Endothelial cell (in vitro differentiated cells): Measurements from ENCODE around the gene TRPV2. TPM values are rescaled to one million over a fixed set of nuclear protein-coding genes. Genes with fewer than 3 reads are reported as not detected.
"Not testable (repeated sequence)": the region's sequence is repeated elsewhere in the genome, so short reads cannot be mapped to it uniquely, and the experiment has no call there.

Experiments used
- DNase-seq: peaks from one replicate; pipeline ENCODE4 v3.0.0; 2021; ENCODE audit warnings: low spot score
- H3K27ac Mint-ChIP-seq: one replicate; pipeline ENCODE4 v1.8.0; 2021; ENCODE audit warnings: mixed read lengths, inconsistent platforms; ENCODE audit not compliant: unreplicated experiment
- H3K27me3 Mint-ChIP-seq: one replicate; pipeline ENCODE4 v1.8.0; 2021; ENCODE audit warnings: mild to moderate bottlenecking, moderate library complexity, mixed read lengths, inconsistent platforms; ENCODE audit not compliant: unreplicated experiment
- H3K36me3 Mint-ChIP-seq: one replicate; pipeline ENCODE4 v1.8.0; 2021; ENCODE audit warnings: mild to moderate bottlenecking, low read depth, mixed read lengths, inconsistent platforms; ENCODE audit not compliant: unreplicated experiment
- H3K4me1 Mint-ChIP-seq: one replicate; pipeline ENCODE4 v1.8.0; 2021; ENCODE audit warnings: mild to moderate bottlenecking, mixed read lengths, inconsistent platforms; ENCODE audit not compliant: unreplicated experiment
- H3K4me3 Mint-ChIP-seq: one replicate; pipeline ENCODE4 v1.8.0; 2021; ENCODE audit warnings: mild to moderate bottlenecking, mixed read lengths, inconsistent platforms; ENCODE audit not compliant: unreplicated experiment
- H3K9me3 Mint-ChIP-seq: one replicate; pipeline ENCODE4 v1.8.0; 2021; ENCODE audit warnings: mixed read lengths, inconsistent platforms; ENCODE audit not compliant: unreplicated experiment
- CTCF ChIP-seq: fragments of 200-600 bp; sonication (generic); IDR thresholded peaks from one replicate; pipeline ENCODE4 v1.5.0; 2021; ENCODE audit warnings: antibody characterized with exemption; ENCODE audit not compliant: unreplicated experiment
- total RNA-seq: library from RNA; stranded (reverse); fragmentation: NEBNext Ultra II Directional; extraction: Animal tissue kit (Norgen Biotek cat#: 25700); gene quantifications from one replicate; pipeline ENCODE4 v1.2.1, GENCODE V29; 2021; ENCODE audit not compliant: unreplicated experiment

The TRPV2 gene
- total RNA-seq, 1 donor from 2014 or later: 4.8 TPM

GRCh38 chr17:16383772-16384287 lies 31.5 kb upstream of the TRPV2 start:
- TF ChIP-seq CTCF: no peak
- Mint-ChIP-seq H3K27me3 (peaks cover 20% of the 10 kb centered on the region), H3K27ac (no peak overlapping the region), H3K36me3 (peaks cover 26% of the 10 kb centered on the region), H3K4me3 (peak overlapping the region; percentile 64), H3K9me3 (no peaks in the 10 kb centered on the region), H3K4me1 (peaks cover 37% of the 10 kb centered on the region)
- no peak for DNase-seq

- TF ChIP-seq CTCF: no peak
- H3K27me3 Mint-ChIP-seq: peaks cover 20% of the 10 kb centered on the region
- peak overlapping the region; percentile 60 for H3K4me3 Mint-ChIP-seq
- DNase-seq: no peak
- H3K36me3 Mint-ChIP-seq: peaks cover 26% of the 10 kb centered on the region
- H3K9me3 Mint-ChIP-seq: no peaks in the 10 kb centered on the region
- H3K4me1 Mint-ChIP-seq: peaks cover 37% of the 10 kb centered on the region
- peak overlapping the region; percentile 31 for H3K27ac Mint-ChIP-seq
Observed at GRCh38 chr17:16384557-16384956, 30.8 kb upstream of the TRPV2 start.

GRCh38 chr17:16386126-16386507 lies 29.3 kb upstream of the TRPV2 start:
- not testable (repeated sequence) for H3K9me3 Mint-ChIP-seq, DNase-seq
- peak overlapping the region; percentile 95 for H3K27ac Mint-ChIP-seq
- peaks cover 22% of the 10 kb centered on the region for H3K36me3 Mint-ChIP-seq
- peaks cover 34% of the 10 kb centered on the region for H3K4me1 Mint-ChIP-seq
- H3K4me3 Mint-ChIP-seq: peak overlapping the region; percentile 91
- peaks cover 16% of the 10 kb centered on the region for H3K27me3 Mint-ChIP-seq

- Mint-ChIP-seq H3K36me3 (no peaks in the 10 kb centered on the region), H3K9me3 (no peaks in the 10 kb centered on the region), H3K4me3 (no peak overlapping the region), H3K4me1 (peaks cover 11% of the 10 kb centered on the region), H3K27me3 (peaks cover 2% of the 10 kb centered on the region), H3K27ac (no peak overlapping the region)
- no peak for DNase-seq
- no peak for TF ChIP-seq CTCF
Observed at GRCh38 chr17:16391451-16391850, 23.9 kb upstream of the TRPV2 start.

GRCh38 chr17:16392491-16392890 lies 22.9 kb upstream of the TRPV2 start:
- not testable (repeated sequence) for H3K27me3 Mint-ChIP-seq

GRCh38 chr17:16395887-16396286 lies 19.5 kb upstream of the TRPV2 start:
- DNase-seq, H3K36me3 Mint-ChIP-seq, H3K27ac Mint-ChIP-seq, H3K4me3 Mint-ChIP-seq, H3K27me3 Mint-ChIP-seq, H3K9me3 Mint-ChIP-seq: not testable (repeated sequence)
- peaks cover 42% of the 10 kb centered on the region for H3K4me1 Mint-ChIP-seq

More at GRCh38 chr17:16392491-16392890, 22.9 kb upstream of the TRPV2 start:
- H3K27ac Mint-ChIP-seq, H3K36me3 Mint-ChIP-seq, DNase-seq, H3K9me3 Mint-ChIP-seq, H3K4me3 Mint-ChIP-seq: not testable (repeated sequence)
- H3K4me1 Mint-ChIP-seq: peaks cover 21% of the 10 kb centered on the region

- H3K9me3 Mint-ChIP-seq, DNase-seq, H3K4me3 Mint-ChIP-seq, H3K36me3 Mint-ChIP-seq, H3K27me3 Mint-ChIP-seq: not testable (repeated sequence)
- peaks cover 43% of the 10 kb centered on the region for H3K4me1 Mint-ChIP-seq
- H3K27ac Mint-ChIP-seq: peak overlapping the region; percentile 96
Observed at GRCh38 chr17:16396693-16397092, 18.7 kb upstream of the TRPV2 start.
